ENCODE results near the gene CDK2AP2.

The CDK2AP2 gene

DNA sequence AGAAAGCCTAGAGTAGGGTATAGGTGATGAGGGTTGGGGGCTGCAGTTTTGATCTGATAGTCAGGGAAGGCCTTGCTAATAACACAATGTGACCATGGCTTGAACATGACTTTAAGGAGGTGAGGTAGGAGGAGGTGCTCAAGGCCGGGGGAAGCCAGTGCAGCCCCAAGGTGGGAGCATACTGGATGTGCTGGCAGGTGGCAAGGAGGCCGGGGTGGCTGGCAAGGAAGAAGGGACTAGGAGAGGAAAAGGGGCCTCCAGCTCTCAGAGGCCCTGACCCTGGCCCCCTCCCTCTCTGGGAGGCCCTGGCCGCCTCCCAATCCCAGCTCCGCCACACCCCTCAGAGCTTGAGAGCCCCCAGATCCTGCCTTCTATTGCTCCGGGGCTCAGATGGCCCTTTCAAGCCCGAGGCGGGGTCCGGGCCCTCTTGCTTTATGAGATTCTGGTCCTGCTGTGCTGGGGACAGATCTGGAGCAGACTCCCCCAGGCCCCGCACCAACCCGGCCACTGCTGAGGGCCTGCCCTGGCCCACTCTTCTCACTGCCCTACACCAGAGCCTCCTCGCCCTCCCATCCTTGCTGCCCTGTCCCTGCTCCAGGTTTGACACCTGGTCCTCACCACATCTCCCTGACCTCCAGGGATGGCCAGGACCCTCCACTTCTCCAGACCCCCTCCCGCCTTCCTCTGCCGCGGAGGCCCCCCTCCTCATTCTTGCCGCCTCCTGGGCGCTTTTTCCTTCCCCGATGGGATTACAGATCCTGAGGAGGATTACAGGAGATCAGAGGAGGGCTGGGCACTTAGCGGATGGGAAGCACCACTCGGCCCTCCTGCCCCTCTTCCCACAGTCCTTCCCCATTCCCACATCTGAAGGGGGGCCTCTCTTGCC, 4.6 kb downstream of the CDK2AP2 start:
- DNase-seq = no peak

- no peak for DNase-seq
Measured at GRCh38 chr11:67502328-67502979, 5.5 kb downstream of the CDK2AP2 start.

DNA sequence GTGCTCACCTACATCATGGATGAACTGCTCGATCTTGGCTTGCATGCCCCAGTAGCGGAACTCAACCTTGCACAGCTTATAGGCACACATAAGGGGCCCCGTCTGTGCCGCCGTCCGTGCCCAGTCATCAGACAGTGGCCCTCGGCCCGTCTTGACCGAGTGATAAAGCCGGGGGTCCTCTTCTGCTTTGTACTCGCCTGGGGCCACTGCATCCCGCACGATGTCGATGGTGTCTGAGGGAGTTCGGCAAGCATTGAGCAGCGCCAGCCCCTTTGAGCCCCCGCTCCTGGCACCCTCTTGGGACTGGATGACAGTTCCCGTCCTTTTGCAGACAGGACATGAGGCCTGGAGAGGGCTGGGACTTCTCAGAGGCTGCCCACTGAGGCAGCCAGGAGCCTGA, 6.1 kb downstream of the CDK2AP2 start:
- DNase-seq = no peak

- no peak for DNase-seq
Measured at GRCh38 chr11:67500831-67501715, 6.9 kb downstream of the CDK2AP2 start.

DNA sequence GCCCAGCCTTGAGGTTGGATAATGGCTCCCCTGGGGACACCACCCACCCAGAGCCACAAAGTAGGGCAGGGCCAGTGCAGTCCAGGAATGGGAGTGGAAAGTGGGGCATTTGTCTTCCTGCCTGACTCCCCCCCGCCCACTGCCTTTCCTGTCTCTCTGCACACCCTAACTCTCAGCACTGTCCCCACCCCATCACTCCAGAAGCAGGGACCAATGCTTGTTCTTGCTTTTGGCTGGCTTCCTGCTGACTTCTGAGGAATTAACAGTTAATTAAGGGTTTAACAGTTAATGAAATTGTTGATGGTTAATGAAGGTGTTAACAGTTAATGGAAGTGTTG, 7.5 kb downstream of the CDK2AP2 start:
- no peak for DNase-seq

DNA sequence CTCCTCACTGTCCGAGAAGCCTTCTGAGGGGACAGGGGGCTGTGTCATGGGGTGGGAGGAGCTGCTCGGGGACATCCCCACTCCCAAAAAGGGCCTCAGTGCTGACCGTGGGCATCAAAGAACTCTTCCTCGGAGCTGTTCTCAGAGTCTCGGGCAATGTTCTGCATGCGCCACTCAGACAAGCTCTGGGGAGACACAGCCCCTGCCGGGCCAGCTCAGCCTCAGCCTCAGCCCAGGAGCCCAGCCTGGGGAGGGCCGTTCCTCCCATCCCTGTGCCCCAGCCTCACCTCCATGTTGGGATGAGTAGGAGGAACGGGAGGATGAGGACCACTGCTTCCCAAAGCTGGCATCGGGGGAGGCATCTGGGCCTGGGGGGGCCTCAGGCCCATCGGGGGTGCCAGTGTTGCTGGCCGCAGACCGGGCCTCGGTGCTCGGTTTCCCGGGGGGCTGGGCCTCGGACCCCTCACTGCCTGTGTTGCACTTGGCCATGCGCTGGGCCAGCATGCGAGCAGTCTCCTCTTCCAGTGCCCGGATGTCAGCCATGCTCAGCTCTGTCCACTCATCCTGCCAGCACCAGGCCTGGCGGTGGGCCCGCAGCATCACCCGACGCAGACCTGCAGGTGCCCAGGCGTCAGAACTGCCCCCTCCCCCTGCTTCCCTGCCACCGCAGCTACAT, 8.0 kb downstream of the CDK2AP2 start:
- DNase-seq = no peak

DNA sequence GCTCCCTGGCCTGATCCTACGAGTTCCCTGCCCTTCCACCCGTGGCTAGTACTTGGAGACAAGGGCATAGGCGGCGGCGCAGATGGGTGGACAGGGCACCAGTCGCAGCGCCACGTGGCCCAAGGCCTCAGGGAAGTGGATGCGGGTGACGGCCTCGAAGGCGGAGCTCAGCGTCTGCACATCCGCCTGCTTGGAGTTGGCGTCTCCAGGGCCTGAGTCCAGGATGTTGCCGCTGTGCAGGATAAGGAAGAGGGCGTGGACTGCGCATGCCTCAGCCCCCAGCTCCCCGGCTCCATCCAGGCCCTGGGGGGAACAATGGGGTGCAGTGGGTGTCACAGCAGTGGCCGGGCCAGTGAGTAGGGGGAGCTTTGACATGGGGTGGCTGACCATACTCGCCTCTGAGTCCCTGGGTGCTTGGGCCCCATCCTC, 9.4 kb downstream of the CDK2AP2 start:
- no peak for DNase-seq

DNA sequence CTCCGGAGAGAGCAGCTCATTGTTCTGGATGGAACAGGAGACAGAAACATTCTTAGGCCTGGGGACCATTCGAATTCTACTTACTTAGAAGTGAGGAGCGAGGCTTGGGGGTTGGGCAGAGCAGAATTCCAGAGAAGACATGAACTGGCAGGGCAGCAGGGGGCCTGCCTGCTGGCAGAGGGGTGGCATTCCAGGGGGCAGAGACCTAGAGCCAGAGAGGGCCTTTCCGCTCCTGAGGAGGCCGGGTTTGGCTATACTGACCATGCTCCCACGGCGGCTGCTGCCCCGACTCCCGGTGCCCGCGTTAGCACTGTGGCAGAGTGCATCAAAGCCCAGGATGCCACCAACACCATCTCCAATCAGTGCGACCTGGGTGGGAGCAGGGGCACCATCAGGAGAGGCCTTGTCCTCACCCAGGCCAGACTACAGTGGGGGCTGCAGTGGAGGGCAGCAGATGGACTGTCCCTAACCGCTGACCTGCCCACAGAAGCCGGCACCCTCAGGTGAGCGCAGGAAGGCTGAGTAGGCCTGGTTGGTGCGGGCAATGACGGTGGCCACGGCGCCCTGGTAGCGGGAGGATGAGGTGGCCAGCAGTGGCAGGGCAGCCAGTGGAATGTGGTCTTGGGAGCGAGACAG, 10.2 kb downstream of the CDK2AP2 start:
- DNase-seq = no peak

- DNase-seq = no peak
Measured at GRCh38 chr11:67496113-67496512, 11.8 kb downstream of the CDK2AP2 start.

- DNase-seq = no peak
Measured at GRCh38 chr11:67495234-67496005, 12.5 kb downstream of the CDK2AP2 start.

- DNase-seq = no peak
Measured at GRCh38 chr11:67494371-67495233, 13.4 kb downstream of the CDK2AP2 start.

GRCh38 chr11:67493548-67494370, 14.2 kb downstream of the CDK2AP2 start:
- no peak for DNase-seq

DNA sequence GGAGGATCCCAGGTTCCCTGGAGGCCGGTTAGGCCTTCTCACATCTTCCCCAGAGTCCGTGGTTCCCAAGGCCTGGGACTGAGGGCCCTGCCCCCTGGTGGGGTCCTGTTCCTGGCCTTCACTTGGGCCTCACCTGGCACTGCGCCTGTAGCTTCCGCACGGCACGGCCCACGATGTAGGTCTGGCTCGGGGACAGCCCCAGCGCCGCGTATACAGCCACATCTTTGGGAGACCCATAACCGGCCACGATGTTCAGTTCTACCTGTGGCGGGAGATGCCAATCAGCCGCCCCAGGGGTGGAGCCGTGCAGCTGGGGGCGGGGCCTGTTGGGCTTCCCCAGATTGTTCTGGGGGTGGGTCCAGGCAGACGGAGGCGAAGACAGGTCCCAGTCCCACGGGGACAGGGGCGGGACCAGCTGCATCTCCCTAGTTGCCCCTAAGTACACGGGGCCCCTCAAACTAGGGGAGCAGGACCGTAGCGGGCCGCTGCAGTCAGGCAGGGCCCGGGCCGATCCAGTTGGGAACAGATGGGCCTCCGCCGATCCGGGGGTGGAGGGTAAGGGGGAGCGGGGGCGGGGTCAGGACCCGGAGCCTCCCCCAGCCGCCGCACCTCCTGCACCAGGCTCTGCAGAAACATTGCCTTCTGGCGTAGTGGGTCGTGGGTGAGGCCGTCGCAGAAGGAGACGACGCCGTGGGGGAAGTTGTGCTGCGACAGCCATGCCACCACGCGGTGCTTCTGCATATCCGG, 15.0 kb downstream of the CDK2AP2 start:
- DNase-seq = no peak

DNA sequence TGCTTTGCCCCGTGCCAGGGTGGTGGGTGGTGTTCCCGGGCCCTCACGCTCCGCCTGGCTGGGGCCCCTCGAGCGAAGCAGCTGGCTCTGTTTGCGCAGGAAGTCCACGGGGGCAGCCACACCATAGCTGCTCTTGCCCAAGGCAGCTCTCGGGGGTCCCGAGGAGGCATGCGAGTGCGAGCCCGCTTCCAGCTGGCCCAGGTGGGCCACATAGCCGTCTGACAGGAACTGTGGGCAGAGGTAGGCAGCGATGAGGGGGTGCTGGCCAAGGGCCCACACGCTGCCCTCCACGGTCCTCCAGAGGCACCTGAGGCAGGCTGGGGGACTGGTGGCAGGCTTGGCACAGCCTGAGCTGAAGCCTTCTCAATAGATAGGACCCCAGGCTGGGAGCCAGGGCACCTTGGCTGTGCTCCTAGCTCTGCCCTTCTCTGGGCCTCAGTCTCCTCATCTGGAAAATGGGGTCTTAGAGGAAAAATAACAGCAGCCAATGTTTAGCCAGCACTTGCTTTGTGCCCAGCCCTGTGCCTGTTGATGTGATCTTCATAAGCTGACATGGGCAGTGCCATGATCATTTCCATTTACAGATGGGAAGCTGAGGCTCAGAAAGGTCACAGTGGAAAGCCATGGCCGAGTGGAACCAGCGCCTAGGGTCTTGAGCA, 15.8 kb downstream of the CDK2AP2 start:
- DNase-seq = no peak

- no peak for DNase-seq
Measured at GRCh38 chr11:67491276-67492068, 16.5 kb downstream of the CDK2AP2 start.

DNA sequence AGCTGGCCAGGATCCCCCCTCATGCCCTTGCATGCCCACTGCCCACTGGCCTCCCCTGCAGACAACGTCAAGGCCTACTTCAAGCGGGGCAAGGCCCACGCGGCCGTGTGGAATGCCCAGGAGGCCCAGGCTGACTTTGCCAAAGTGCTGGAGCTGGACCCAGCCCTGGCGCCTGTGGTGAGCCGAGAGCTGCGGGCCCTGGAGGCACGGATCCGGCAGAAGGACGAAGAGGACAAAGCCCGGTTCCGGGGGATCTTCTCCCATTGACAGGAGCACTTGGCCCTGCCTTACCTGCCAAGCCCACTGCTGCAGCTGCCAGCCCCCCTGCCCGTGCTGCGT, 17.3 kb downstream of the CDK2AP2 start:
- DNase-seq = no peak

GRCh38 chr11:67489885-67490726, 17.9 kb downstream of the CDK2AP2 start:
- no peak for DNase-seq

All from NCI-H1436 (cell line).